Measurements from ENCODE around the gene ABCC6. TPM values are rescaled to one million over a fixed set of nuclear protein-coding genes. Genes with fewer than 3 reads are reported as not detected.

The ABCC6 gene
- total RNA-seq, 2 donors from 2014 or later, result 0.41 to 1.5 TPM

DNA sequence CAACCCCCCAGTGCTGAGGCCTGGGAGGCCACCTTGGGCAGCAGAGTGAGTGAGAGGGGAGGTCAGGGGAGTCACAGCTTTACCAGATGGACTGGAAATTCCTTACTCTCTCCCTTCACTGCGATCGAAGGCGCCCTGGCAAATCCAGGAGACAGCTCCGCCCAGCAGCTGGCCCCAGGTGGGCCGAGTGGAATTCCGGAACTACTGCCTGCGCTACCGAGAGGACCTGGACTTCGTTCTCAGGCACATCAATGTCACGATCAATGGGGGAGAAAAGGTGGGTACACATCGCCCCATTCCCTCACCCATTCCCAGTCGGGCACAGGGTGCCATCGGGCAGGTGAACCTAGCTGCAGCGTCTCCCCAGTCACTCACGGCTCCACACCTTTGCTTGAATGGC, 91.6 kb downstream of the ABCC6 start:
- TF ChIP-seq, protein P1, sequence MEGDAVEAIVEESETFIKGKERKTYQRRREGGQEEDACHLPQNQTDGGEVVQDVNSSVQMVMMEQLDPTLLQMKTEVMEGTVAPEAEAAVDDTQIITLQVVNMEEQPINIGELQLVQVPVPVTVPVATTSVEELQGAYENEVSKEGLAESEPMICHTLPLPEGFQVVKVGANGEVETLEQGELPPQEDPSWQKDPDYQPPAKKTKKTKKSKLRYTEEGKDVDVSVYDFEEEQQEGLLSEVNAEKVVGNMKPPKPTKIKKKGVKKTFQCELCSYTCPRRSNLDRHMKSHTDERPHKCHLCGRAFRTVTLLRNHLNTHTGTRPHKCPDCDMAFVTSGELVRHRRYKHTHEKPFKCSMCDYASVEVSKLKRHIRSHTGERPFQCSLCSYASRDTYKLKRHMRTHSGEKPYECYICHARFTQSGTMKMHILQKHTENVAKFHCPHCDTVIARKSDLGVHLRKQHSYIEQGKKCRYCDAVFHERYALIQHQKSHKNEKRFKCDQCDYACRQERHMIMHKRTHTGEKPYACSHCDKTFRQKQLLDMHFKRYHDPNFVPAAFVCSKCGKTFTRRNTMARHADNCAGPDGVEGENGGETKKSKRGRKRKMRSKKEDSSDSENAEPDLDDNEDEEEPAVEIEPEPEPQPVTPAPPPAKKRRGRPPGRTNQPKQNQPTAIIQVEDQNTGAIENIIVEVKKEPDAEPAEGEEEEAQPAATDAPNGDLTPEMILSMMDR (IDR thresholded peaks at IDR 0.05), result no peak
- H3K4me3 ChIP-seq, result no peak overlapping the region
- ATAC-seq (ENCODE audit: insufficient number of reproducible peaks, low FRiP score, low read depth) (no peak), DNase-seq (ENCODE audit: low spot score) (no peak)
- no peaks in the 10 kb centered on the region for H3K9me3 ChIP-seq
- H3K4me1 ChIP-seq (ENCODE audit: control insufficient read depth in 1 of 2, low read depth in 2 of 2), result no peaks in the 10 kb centered on the region
- H3K27ac ChIP-seq, result no peak overlapping the region
- H3K36me3 ChIP-seq, result peaks cover 34% of the 10 kb centered on the region
- H3K27me3 ChIP-seq (replicated peaks; ENCODE audit: insufficient read depth), result no peaks in the 10 kb centered on the region

DNA sequence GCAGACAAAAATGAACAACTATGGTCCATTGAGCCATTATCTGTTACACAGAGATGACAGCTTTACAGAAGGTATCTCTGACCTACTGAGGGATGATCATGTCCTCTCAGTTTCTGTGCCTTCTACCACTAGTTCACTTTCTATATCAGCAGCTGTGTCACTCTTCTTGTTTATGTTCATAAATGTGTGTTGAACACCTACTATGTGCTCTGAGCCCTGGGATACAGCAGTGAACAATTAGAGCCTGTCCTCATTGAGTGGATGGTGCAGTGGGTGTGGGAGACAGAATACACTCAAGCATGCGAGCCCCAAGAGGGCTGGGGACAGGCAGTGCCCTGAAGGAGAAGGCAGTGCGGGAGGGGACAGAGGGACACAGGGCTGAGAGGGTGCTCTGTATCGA, 92.1 kb downstream of the ABCC6 start:
- Histone ChIP-seq H3K27ac (no peak overlapping the region), H3K9me3 (no peaks in the 10 kb centered on the region), H3K4me1 (ENCODE audit: control insufficient read depth in 1 of 2, low read depth in 2 of 2) (no peaks in the 10 kb centered on the region), H3K4me3 (no peak overlapping the region), H3K27me3 (replicated peaks; ENCODE audit: insufficient read depth) (no peaks in the 10 kb centered on the region), H3K36me3 (peaks cover 34% of the 10 kb centered on the region)
- no peak for DNase-seq (ENCODE audit: low spot score)
- TF ChIP-seq, protein P1 (IDR thresholded peaks at IDR 0.05), result no peak
- no peak for ATAC-seq (ENCODE audit: insufficient number of reproducible peaks, low FRiP score, low read depth)

DNA sequence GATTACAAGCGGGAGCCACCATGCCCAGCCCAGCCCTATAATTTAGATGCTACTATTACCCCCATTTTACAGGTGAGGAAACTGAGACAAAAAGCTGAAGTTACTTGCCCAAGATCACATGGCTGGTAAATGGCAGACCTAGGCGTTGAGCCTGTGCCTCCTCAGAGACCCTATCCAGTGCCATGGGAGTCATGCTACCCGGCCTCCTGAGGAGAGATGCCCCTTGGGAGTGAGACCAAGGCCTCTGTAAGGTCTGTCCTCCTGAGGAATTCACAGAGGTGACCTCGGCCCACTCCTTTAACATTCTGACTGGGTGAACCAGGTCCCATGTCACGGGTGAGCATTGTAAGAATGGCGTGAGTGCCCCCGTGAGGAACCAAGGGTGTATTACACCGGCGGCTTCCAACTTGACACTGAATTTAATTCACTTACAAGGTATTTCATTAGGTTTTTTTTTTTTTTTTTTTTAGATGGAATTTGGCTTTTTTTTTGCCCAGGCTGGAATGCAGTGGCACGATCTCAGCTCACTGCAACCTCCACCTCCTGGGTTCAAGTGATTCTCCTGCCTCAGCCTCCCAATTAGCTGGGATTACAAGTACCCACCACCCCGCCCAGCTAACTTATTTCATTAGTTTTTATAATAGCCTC, 95.7 kb downstream of the ABCC6 start:
- Histone ChIP-seq H3K4me3 (no peak overlapping the region), H3K27ac (peak overlapping the region; percentile 44 to 45), H3K4me1 (ENCODE audit: control insufficient read depth in 1 of 2, low read depth in 2 of 2) (peaks cover 5 to 10% of the 10 kb centered on the region in 2 donors), H3K9me3 (peaks cover 7% of the 10 kb centered on the region), H3K27me3 (replicated peaks; ENCODE audit: insufficient read depth) (no peaks in the 10 kb centered on the region), H3K36me3 (peaks cover 36% of the 10 kb centered on the region)
- peak; percentile 57 for ATAC-seq (ENCODE audit: insufficient number of reproducible peaks, low FRiP score, low read depth)
- no peak for DNase-seq (ENCODE audit: low spot score)
- TF ChIP-seq, protein P1 (IDR thresholded peaks at IDR 0.05), result peak; percentile 91

DNA sequence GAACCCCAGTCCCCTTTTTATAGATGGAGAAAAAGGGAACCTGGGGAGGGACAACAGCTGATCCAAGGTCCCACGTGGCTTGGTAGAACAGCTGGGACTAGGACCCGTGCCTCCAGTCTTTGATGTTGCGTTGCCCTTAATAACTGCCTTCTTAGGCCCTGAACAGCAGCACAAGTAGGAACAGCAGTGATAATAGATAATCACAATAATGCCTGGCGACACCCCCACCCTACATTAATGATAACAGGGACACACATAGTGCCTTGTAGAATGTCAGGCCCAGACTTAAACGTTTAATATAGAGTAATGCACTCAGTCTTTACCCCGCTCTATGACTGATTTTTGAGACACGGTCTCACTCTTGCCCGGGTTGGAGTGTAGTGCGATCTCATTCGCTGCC, 96.4 kb downstream of the ABCC6 start:
- peak overlapping the region; percentile 44 to 45 for H3K27ac ChIP-seq
- DNase-seq (ENCODE audit: low spot score) (no peak), ATAC-seq (ENCODE audit: insufficient number of reproducible peaks, low FRiP score, low read depth) (no peak)
- H3K27me3 ChIP-seq (replicated peaks; ENCODE audit: insufficient read depth), result no peaks in the 10 kb centered on the region
- H3K4me3 ChIP-seq, result no peak overlapping the region
- H3K36me3 ChIP-seq, result peaks cover 43% of the 10 kb centered on the region
- H3K9me3 ChIP-seq, result peaks cover 7% of the 10 kb centered on the region
- TF ChIP-seq, protein P1 (IDR thresholded peaks at IDR 0.05), result no peak
- peaks cover 5 to 10% of the 10 kb centered on the region in 2 donors for H3K4me1 ChIP-seq (ENCODE audit: control insufficient read depth in 1 of 2, low read depth in 2 of 2)

DNA sequence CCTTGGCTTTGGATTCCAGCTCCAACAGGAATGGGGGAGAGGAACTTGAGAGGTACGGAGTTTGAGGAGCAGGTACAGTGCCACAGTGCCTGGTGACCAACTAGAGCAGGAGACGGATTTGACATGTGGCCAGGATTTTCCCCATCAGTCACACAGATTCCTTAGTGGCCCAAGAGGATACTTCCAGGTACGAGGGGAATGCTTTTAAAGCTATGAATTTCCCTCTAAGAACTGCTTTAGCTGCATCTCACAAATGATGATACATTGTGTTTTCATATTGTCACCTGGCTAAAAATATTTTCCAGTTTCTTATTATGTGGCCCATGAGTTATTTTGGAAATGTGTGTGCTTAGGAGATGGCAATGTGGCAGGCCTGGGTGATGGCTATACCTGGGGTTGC, 98.3 kb downstream of the ABCC6 start:
- DNase-seq (ENCODE audit: low spot score) (no peak), ATAC-seq (ENCODE audit: insufficient number of reproducible peaks, low FRiP score, low read depth) (no peak)
- Histone ChIP-seq H3K36me3 (peaks cover 48% of the 10 kb centered on the region), H3K27me3 (replicated peaks; ENCODE audit: insufficient read depth) (no peaks in the 10 kb centered on the region), H3K4me1 (ENCODE audit: control insufficient read depth in 1 of 2, low read depth in 2 of 2) (peaks cover 8 to 18% of the 10 kb centered on the region in 2 donors), H3K9me3 (peaks cover 7% of the 10 kb centered on the region), H3K27ac (peak overlapping the region; percentile 35 to 60), H3K4me3 (no peak overlapping the region)
- TF ChIP-seq, protein P1 (IDR thresholded peaks at IDR 0.05), result no peak
